DMS53 treated with DMSO at 0.1 percent for 48 hours (cell line): Measurements from ENCODE around the gene TSPAN32.
"Not testable (repeated sequence)": the region's sequence is repeated elsewhere in the genome, so short reads cannot be mapped to it uniquely, and the experiment has no call there.

Experiments
- DNase-seq: peaks from one replicate; lab custom pipeline; 2025; ENCODE audit not compliant: unreplicated experiment; lab: John Stamatoyannopoulos, UW

The TSPAN32 gene

GRCh38 chr11:2314525-2315394 is 12.9 kb downstream of the TSPAN32 start:
- DNase-seq = no peak

GRCh38 chr11:2315395-2316168 is 13.8 kb downstream of the TSPAN32 start:
- DNase-seq = no peak

GRCh38 chr11:2316169-2316962 is 14.6 kb downstream of the TSPAN32 start:
- DNase-seq = no peak

GRCh38 chr11:2316963-2317244 is 15.1 kb downstream of the TSPAN32 start:
- no peak for DNase-seq

- DNase-seq = no peak
These were observed 15.7 kb downstream of the TSPAN32 start for GRCh38 chr11:2317354-2318050.

- DNase-seq = no peak
These were observed 16.3 kb downstream of the TSPAN32 start for GRCh38 chr11:2318123-2318522.

GRCh38 chr11:2318707-2319106 is 16.9 kb downstream of the TSPAN32 start:
- DNase-seq = no peak

- DNase-seq = no peak
These were observed 18.1 kb downstream of the TSPAN32 start for GRCh38 chr11:2319791-2320472.

GRCh38 chr11:2320568-2321310 is 18.9 kb downstream of the TSPAN32 start:
- no peak for DNase-seq

GRCh38 chr11:2321311-2321683 is 19.5 kb downstream of the TSPAN32 start:
- no peak for DNase-seq

- DNase-seq = no peak
These were observed 23.3 kb downstream of the TSPAN32 start for GRCh38 chr11:2325123-2325522.

GRCh38 chr11:2325719-2326118 is 23.9 kb downstream of the TSPAN32 start:
- no peak for DNase-seq

GRCh38 chr11:2327032-2327431 is 25.2 kb downstream of the TSPAN32 start:
- no peak for DNase-seq

GRCh38 chr11:2328021-2328420 is 26.2 kb downstream of the TSPAN32 start:
- no peak for DNase-seq

- DNase-seq = no peak
These were observed 27.0 kb downstream of the TSPAN32 start for GRCh38 chr11:2328656-2329354.

GRCh38 chr11:2329551-2329950 is 27.7 kb downstream of the TSPAN32 start:
- no peak for DNase-seq

GRCh38 chr11:2330696-2331095 is 28.9 kb downstream of the TSPAN32 start:
- DNase-seq = no peak

- DNase-seq = no peak
These were observed 29.6 kb downstream of the TSPAN32 start for GRCh38 chr11:2331404-2331803.

- DNase-seq = not testable (repeated sequence)
These were observed 30.8 kb downstream of the TSPAN32 start for GRCh38 chr11:2332569-2332968.
